ENCODE data around the gene RCAN2. TPM values are rescaled to one million over a fixed set of nuclear protein-coding genes. Genes with fewer than 3 reads are reported as not detected.

RCAN2 gene
- total and polyA plus RNA-seq, 7 donors, result 2.6 to 108 (median 20.0) TPM

DNA sequence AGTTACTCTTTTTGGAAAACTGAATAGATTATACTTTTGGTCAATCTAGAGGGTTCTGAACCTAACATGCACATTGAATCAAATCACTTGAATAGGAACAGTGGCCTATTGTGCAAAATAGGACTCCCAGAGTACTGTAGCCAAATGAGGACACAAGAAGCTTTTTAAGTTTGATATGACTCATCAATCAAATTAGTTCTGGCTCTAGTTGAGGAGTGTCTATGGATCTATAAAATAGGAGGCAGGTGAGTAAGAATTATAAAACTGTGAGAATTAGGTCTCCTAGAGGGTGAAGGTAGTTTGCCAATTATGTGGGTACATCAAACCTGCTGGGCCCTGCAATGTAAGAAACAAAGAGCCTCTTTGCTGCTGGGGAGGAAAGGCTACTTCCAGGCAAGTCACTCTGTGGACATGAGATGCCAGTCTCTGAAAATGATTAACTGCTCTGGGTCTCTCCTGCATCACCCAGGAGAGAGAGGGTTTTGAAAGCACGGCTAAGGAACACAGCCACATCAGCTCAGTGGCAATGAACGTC lies 112.3 kb downstream of the RCAN2 start:
- DNase-seq (no peak), ATAC-seq (peak in 3 of 4 donors; percentile 42 to 68 (median 67))
- intact Hi-C loops (cut with DNase I), result no loop called here
- Histone ChIP-seq H3K9me3 (no peaks in the 10 kb centered on the region), H3K4me1 (peaks cover 20% of the 10 kb centered on the region), H3K27ac (no peak overlapping the region), H3K36me3 (ENCODE audit: insufficient read depth in 1 of 2, low read depth in 1 of 2) (no peaks in the 10 kb centered on the region), H3K27me3 (ENCODE audit: insufficient read depth in 3 of 3, low read length in 2 of 3) (no peaks in the 10 kb centered on the region), H3K4me3 (no peak overlapping the region)
- TF ChIP-seq, protein P1, sequence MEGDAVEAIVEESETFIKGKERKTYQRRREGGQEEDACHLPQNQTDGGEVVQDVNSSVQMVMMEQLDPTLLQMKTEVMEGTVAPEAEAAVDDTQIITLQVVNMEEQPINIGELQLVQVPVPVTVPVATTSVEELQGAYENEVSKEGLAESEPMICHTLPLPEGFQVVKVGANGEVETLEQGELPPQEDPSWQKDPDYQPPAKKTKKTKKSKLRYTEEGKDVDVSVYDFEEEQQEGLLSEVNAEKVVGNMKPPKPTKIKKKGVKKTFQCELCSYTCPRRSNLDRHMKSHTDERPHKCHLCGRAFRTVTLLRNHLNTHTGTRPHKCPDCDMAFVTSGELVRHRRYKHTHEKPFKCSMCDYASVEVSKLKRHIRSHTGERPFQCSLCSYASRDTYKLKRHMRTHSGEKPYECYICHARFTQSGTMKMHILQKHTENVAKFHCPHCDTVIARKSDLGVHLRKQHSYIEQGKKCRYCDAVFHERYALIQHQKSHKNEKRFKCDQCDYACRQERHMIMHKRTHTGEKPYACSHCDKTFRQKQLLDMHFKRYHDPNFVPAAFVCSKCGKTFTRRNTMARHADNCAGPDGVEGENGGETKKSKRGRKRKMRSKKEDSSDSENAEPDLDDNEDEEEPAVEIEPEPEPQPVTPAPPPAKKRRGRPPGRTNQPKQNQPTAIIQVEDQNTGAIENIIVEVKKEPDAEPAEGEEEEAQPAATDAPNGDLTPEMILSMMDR (IDR thresholded peaks at IDR 0.05), result no peak
- WGBS, 3 donors, result 40 to 64% (median 43%) methylated on average over 2 of the region's 2 CpGs

DNA sequence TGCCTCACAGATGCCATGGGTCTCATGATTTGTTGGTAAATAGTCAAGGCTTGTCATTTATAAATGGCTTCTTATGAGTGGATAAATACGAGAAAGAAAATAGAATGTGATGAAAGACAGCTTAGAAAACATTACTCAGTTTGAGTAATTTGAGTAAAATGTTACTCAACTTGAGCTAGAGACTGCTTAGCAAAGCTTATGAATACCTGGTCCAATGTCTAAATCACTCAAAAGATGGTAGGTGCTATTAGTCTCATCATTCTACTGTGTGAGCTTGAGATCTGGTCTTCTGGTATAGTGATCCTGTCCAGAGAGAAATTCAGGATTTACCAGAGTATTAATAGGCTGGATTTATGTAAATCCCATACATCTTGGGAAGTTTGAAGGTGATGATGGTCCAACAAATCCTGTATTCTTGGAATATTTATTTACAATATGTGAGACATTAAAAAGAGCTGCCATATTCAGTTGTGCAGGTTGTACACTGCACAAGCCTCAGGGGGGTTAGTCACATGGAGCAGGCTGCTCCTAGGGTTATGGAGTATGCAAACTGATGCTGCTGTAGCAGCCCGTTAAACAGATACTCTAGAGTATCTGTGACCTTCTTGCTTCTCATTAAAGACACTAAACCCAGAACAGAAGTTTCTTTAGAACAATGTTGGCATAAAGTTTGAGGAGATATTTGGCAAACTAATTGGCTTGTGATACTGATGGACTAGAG lies 112.9 kb downstream of the RCAN2 start:
- DNase-seq (no peak), ATAC-seq (no peak)
- no peak overlapping the region for H3K4me3 ChIP-seq
- no peaks in the 10 kb centered on the region for H3K36me3 ChIP-seq (ENCODE audit: insufficient read depth in 1 of 2, low read depth in 1 of 2)
- H3K4me1 ChIP-seq, result peaks cover 20% of the 10 kb centered on the region
- no peak overlapping the region for H3K27ac ChIP-seq
- no peaks in the 10 kb centered on the region for H3K27me3 ChIP-seq (ENCODE audit: insufficient read depth in 3 of 3, low read length in 2 of 3)
- no peaks in the 10 kb centered on the region for H3K9me3 ChIP-seq
- WGBS, 3 donors, result 56 to 83% (median 67%) methylated on average over 2 of the region's 2 CpGs
- intact Hi-C loops (cut with DNase I), result no loop called here
- TF ChIP-seq, protein P1 (IDR thresholded peaks at IDR 0.05), result no peak

DNA sequence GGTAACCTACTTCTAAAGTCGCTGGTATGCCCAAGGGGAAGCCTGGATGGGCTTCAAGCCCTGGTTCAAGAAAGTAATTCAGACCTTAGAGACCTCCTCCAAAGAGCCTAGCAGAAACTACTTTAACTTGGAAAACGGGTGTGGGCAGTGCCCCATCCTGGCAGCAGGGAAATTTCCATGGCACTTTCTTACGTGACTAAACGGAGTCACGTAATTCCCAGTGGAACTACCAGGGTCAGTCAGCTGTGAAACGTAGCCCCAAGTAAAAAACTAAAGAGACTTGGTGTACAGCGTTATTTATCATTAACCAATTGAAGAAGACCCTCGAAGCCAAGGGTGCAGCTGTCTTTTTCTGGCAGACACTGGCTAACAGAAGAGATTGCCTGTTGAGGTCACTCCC lies 114.0 kb downstream of the RCAN2 start:
- no peak for ATAC-seq
- H3K27ac ChIP-seq, result no peak overlapping the region
- no peaks in the 10 kb centered on the region for H3K36me3 ChIP-seq (ENCODE audit: insufficient read depth in 1 of 2, low read depth in 1 of 2)
- intact Hi-C loops (cut with DNase I), result no loop called here
- no peaks in the 10 kb centered on the region for H3K9me3 ChIP-seq
- no peak overlapping the region for H3K4me3 ChIP-seq
- H3K4me1 ChIP-seq, result peaks cover 22% of the 10 kb centered on the region
- DNase-seq, result no peak
- no peaks in the 10 kb centered on the region for H3K27me3 ChIP-seq (ENCODE audit: insufficient read depth in 3 of 3, low read length in 2 of 3)
- TF ChIP-seq, protein P1 (IDR thresholded peaks at IDR 0.05), result no peak
- WGBS, 3 donors, result 41 to 68% (median 51%) methylated on average over 8 of the region's 8 CpGs

DNA sequence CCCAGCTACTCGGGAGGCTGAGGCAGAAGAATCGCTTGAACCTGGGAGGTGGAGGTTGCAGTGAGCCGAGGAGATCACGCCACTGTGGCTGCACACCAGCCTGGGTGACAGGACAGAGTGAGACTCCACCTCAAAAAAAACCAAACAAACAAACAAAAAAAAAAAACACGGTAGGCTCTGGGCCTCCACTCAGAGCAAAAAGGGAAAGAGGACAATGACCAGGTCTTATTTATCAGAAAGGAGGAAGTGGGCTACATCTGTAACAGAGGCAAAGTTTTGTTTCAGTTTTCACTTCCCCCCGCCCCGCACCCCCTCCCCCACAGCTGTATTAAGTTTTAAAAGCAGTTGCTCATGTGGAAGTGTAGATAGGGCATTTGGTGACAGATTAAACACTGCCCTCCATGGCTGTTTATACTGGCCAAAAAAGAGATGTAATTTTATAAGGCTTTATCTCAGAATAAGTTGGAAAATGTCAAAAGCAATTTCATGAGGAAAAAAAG lies 114.6 kb downstream of the RCAN2 start:
- Histone ChIP-seq H3K27ac (no peak overlapping the region), H3K4me3 (no peak overlapping the region), H3K9me3 (no peaks in the 10 kb centered on the region), H3K36me3 (ENCODE audit: insufficient read depth in 1 of 2, low read depth in 1 of 2) (no peaks in the 10 kb centered on the region), H3K4me1 (peaks cover 22% of the 10 kb centered on the region), H3K27me3 (ENCODE audit: insufficient read depth in 3 of 3, low read length in 2 of 3) (no peaks in the 10 kb centered on the region)
- TF ChIP-seq, protein P1 (IDR thresholded peaks at IDR 0.05), result no peak
- no peak for ATAC-seq
- no peak for DNase-seq
- intact Hi-C loops (cut with DNase I), result no loop called here
- 81 to 83% (median 82%) methylated on average over 7 of the region's 7 CpGs for WGBS, 3 donors

Data from psoas muscle (tissue), 8 donors.